CD8-positive, alpha-beta memory T cell (primary cell): ENCODE results near the gene PSMB7. TPM values are rescaled to one million over a fixed set of nuclear protein-coding genes. Genes with fewer than 3 reads are reported as not detected.
A peak's percentile ranks its signal among the peaks of the same experiment; 100 is the strongest.

Experiments used
- CTCF ChIA-PET: fragments of 350-600 bp; sonication (Branson Sonifier 250); formaldehyde crosslinking; loops from one replicate; lab custom pipeline; 2021; ENCODE audit warnings: antibody characterized with exemption; lab: Charles Lee
- POLR2A ChIA-PET: fragments of 350-600 bp; sonication (Branson Sonifier 250); formaldehyde crosslinking; loops from one replicate; lab custom pipeline; 2021; ENCODE audit warnings: antibody characterized with exemption; lab: Charles Lee
- DNase-seq, 5 donors: peaks; one replicate each; pipeline versions ENCODE4 v3.0.0 to v3.0.0-alpha.2; 2020 to 2022; ENCODE audit warnings: mixed read lengths in 1 of 5
- H3K27ac ChIP-seq: one replicate; pipeline ENCODE4 v1.7.0; 2013; ENCODE audit warnings: low read depth, mild to moderate bottlenecking, low read length, moderate library complexity
- H3K27me3 ChIP-seq: 2 replicates; pipeline ENCODE4 v1.7.0; 2013; ENCODE audit warnings: low read length, mild to moderate bottlenecking; ENCODE audit not compliant: insufficient read depth, poor library complexity, severe bottlenecking
- H3K36me3 ChIP-seq: 2 replicates; pipeline ENCODE4 v1.7.0; 2013; ENCODE audit warnings: mild to moderate bottlenecking, low read length, moderate library complexity; ENCODE audit not compliant: insufficient read depth
- H3K4me1 ChIP-seq: 2 replicates; pipeline ENCODE4 v1.7.0; 2013; ENCODE audit warnings: mild to moderate bottlenecking, low read length, moderate library complexity; ENCODE audit not compliant: insufficient read depth
- H3K4me3 ChIP-seq: 2 replicates; pipeline ENCODE4 v1.7.0; 2013; ENCODE audit warnings: mild to moderate bottlenecking, low read length
- H3K9me3 ChIP-seq: 2 replicates; pipeline ENCODE4 v1.7.0; 2013; ENCODE audit warnings: mild to moderate bottlenecking, low read length
- H3K27ac Mint-ChIP-seq, 8 donors: one replicate each; pipeline ENCODE4 v1.8.0; 2020 to 2021; ENCODE audit warnings: mixed read lengths in 8 of 8, mild to moderate bottlenecking in 6 of 8, inconsistent platforms in 3 of 8, moderate library complexity in 3 of 8
- H3K27me3 Mint-ChIP-seq, 2 donors: one replicate each; pipeline ENCODE4 v1.8.0; 2020 to 2021; ENCODE audit warnings: mixed read lengths in 2 of 2, mild to moderate bottlenecking in 1 of 2, moderate library complexity in 1 of 2
- H3K36me3 Mint-ChIP-seq, 3 donors: one replicate each; pipeline ENCODE4 v1.8.0; 2020 to 2021; ENCODE audit warnings: mixed read lengths in 3 of 3, inconsistent platforms in 1 of 3, mild to moderate bottlenecking in 1 of 3
- H3K4me1 Mint-ChIP-seq, 3 donors: one replicate each; pipeline ENCODE4 v1.8.0; 2020 to 2021; ENCODE audit warnings: mixed read lengths in 3 of 3, inconsistent platforms in 1 of 3, mild to moderate bottlenecking in 1 of 3
- H3K4me3 Mint-ChIP-seq, 7 donors: one replicate each; pipeline ENCODE4 v1.8.0; 2020 to 2021; ENCODE audit warnings: mixed read lengths in 7 of 7, mild to moderate bottlenecking in 6 of 7, moderate library complexity in 4 of 7, inconsistent platforms in 2 of 7
- H3K9me3 Mint-ChIP-seq, 5 donors: one replicate each; pipeline ENCODE4 v1.8.0; 2020 to 2022; ENCODE audit warnings: mixed read lengths in 5 of 5, mild to moderate bottlenecking in 3 of 5, moderate library complexity in 2 of 5, inconsistent platforms in 1 of 5
- polyA plus RNA-seq: library from polyadenylated mRNA; unstranded; fragments of 300-500 nt; fragmentation: Illumina TruSeq; gene quantifications from one replicate; pipeline ENCODE4 v1.2.3, GENCODE V29; 2021
- total RNA-seq, 2 experiments: library from RNA; stranded (reverse); gene quantifications; one replicate each; pipeline ENCODE4 v1.2.3, GENCODE V29; 2021

The PSMB7 gene
- total and polyA plus RNA-seq, 3 experiments from 2014 or later = 161 to 215 (median 215) TPM

GRCh38 chr9:124361128-124361527 is 54.1 kb downstream of the PSMB7 start:
- ChIA-PET CTCF (no interaction called here), POLR2A (no interaction called here)
- H3K4me3 Mint-ChIP-seq = no peak overlapping the region
- H3K36me3 Mint-ChIP-seq = peaks cover 0 to 43% (median 12%) of the 10 kb centered on the region in 3 donors
- Histone ChIP-seq H3K36me3 (no peaks in the 10 kb centered on the region), H3K27me3 (no peaks in the 10 kb centered on the region), H3K4me3 (no peak overlapping the region), H3K4me1 (peaks cover 4% of the 10 kb centered on the region), H3K9me3 (no peaks in the 10 kb centered on the region), H3K27ac (no peak overlapping the region)
- H3K9me3 Mint-ChIP-seq = no peaks in the 10 kb centered on the region
- DNase-seq = no peak
- no peaks in the 10 kb centered on the region for H3K27me3 Mint-ChIP-seq
- H3K27ac Mint-ChIP-seq = peak overlapping the region in 3 of 8 donors; percentile 4 to 43 (median 7)
- peaks cover 66 to 84% (median 84%) of the 10 kb centered on the region in 3 donors for H3K4me1 Mint-ChIP-seq

- H3K9me3 Mint-ChIP-seq = no peaks in the 10 kb centered on the region
- ChIA-PET POLR2A (no interaction called here), CTCF (no interaction called here)
- Histone ChIP-seq H3K27me3 (no peaks in the 10 kb centered on the region), H3K4me3 (no peak overlapping the region), H3K9me3 (no peaks in the 10 kb centered on the region), H3K4me1 (peaks cover 4% of the 10 kb centered on the region), H3K27ac (no peak overlapping the region), H3K36me3 (no peaks in the 10 kb centered on the region)
- DNase-seq = no peak
- no peak overlapping the region for H3K4me3 Mint-ChIP-seq
- peaks cover 64 to 81% (median 78%) of the 10 kb centered on the region in 3 donors for H3K4me1 Mint-ChIP-seq
- no peaks in the 10 kb centered on the region for H3K27me3 Mint-ChIP-seq
- H3K36me3 Mint-ChIP-seq = peaks cover 0 to 44% (median 10%) of the 10 kb centered on the region in 3 donors
- peak overlapping the region in 6 of 8 donors; percentile 36 to 83 (median 59) for H3K27ac Mint-ChIP-seq
Measured at GRCh38 chr9:124359855-124360678, 55.2 kb downstream of the PSMB7 start.

- Mint-ChIP-seq H3K4me1 (peaks cover 61 to 76% (median 72%) of the 10 kb centered on the region in 3 donors), H3K36me3 (peaks cover 0 to 43% (median 10%) of the 10 kb centered on the region in 3 donors), H3K4me3 (no peak overlapping the region), H3K27ac (peak overlapping the region in 4 of 8 donors; percentile 10 to 72 (median 28)), H3K27me3 (peaks cover 0 to under 1% of the 10 kb centered on the region in 2 donors), H3K9me3 (no peaks in the 10 kb centered on the region)
- H3K4me1 ChIP-seq = peaks cover 4% of the 10 kb centered on the region
- no peaks in the 10 kb centered on the region for H3K27me3 ChIP-seq
- no peak for DNase-seq
- ChIA-PET POLR2A (no interaction called here), CTCF (no interaction called here)
- no peak overlapping the region for H3K27ac ChIP-seq
- no peak overlapping the region for H3K4me3 ChIP-seq
- H3K9me3 ChIP-seq = no peaks in the 10 kb centered on the region
- H3K36me3 ChIP-seq = peaks cover 2% of the 10 kb centered on the region
Measured at GRCh38 chr9:124359426-124359825, 55.8 kb downstream of the PSMB7 start.

GRCh38 chr9:124358631-124359030 is 56.6 kb downstream of the PSMB7 start:
- no peak overlapping the region for H3K27ac ChIP-seq
- Mint-ChIP-seq H3K27me3 (peaks cover 0 to 2% of the 10 kb centered on the region in 2 donors), H3K4me1 (peaks cover 61 to 70% (median 65%) of the 10 kb centered on the region in 3 donors), H3K9me3 (no peaks in the 10 kb centered on the region), H3K36me3 (peaks cover 0 to 45% (median 11%) of the 10 kb centered on the region in 3 donors), H3K27ac (peak overlapping the region in 5 of 8 donors; percentile 5 to 82 (median 32)), H3K4me3 (peak overlapping the region in 1 of 7 donors; percentile 10)
- peaks cover 10% of the 10 kb centered on the region for H3K36me3 ChIP-seq
- no peaks in the 10 kb centered on the region for H3K9me3 ChIP-seq
- CTCF ChIA-PET = interaction anchor here (1.3 kb wide), 1 partner anchor 232 kb away, joined by 3 read pairs; no protein-coding TSS in a partner anchor
- no peak for DNase-seq
- no peaks in the 10 kb centered on the region for H3K27me3 ChIP-seq
- POLR2A ChIA-PET = no interaction called here
- H3K4me1 ChIP-seq = peaks cover 4% of the 10 kb centered on the region
- no peak overlapping the region for H3K4me3 ChIP-seq

- Mint-ChIP-seq H3K27ac (peak overlapping the region; percentile 52 to 92 (median 74)), H3K36me3 (peaks cover 0 to 47% (median 10%) of the 10 kb centered on the region in 3 donors), H3K9me3 (no peaks in the 10 kb centered on the region), H3K4me1 (peaks cover 55 to 62% (median 57%) of the 10 kb centered on the region in 3 donors), H3K4me3 (no peak overlapping the region), H3K27me3 (peaks cover 0 to 2% of the 10 kb centered on the region in 2 donors)
- POLR2A ChIA-PET = no interaction called here
- Histone ChIP-seq H3K9me3 (no peaks in the 10 kb centered on the region), H3K36me3 (peaks cover 18% of the 10 kb centered on the region), H3K27me3 (no peaks in the 10 kb centered on the region), H3K4me1 (peaks cover 4% of the 10 kb centered on the region), H3K4me3 (no peak overlapping the region), H3K27ac (no peak overlapping the region)
- CTCF ChIA-PET = interaction anchor here (0.8 to 1.3 kb wide), 2 partner anchors 37 to 231 kb away, joined by 3 to 4 read pairs; no protein-coding TSS in a partner anchor
- no peak for DNase-seq
Measured at GRCh38 chr9:124357721-124358361, 57.4 kb downstream of the PSMB7 start.

GRCh38 chr9:124356745-124357390 is 58.4 kb downstream of the PSMB7 start:
- H3K4me3 Mint-ChIP-seq = peak overlapping the region in 3 of 7 donors; percentile 21 to 34 (median 23)
- H3K27ac ChIP-seq = no peak overlapping the region
- no peak overlapping the region for H3K4me3 ChIP-seq
- H3K4me1 ChIP-seq = peaks cover 4% of the 10 kb centered on the region
- peaks cover 19% of the 10 kb centered on the region for H3K36me3 ChIP-seq
- no peaks in the 10 kb centered on the region for H3K9me3 Mint-ChIP-seq
- peaks cover 3 to 53% (median 10%) of the 10 kb centered on the region in 3 donors for H3K36me3 Mint-ChIP-seq
- no peaks in the 10 kb centered on the region for H3K27me3 ChIP-seq
- H3K27me3 Mint-ChIP-seq = peaks cover 0 to 2% of the 10 kb centered on the region in 2 donors
- H3K27ac Mint-ChIP-seq = peak overlapping the region in 7 of 8 donors; percentile 33 to 90 (median 69)
- POLR2A ChIA-PET = no interaction called here
- CTCF ChIA-PET = no interaction called here
- H3K4me1 Mint-ChIP-seq = peaks cover 51 to 53% (median 51%) of the 10 kb centered on the region in 3 donors
- no peaks in the 10 kb centered on the region for H3K9me3 ChIP-seq
- DNase-seq = no peak

GRCh38 chr9:124355941-124356744 is 59.1 kb downstream of the PSMB7 start:
- ChIA-PET CTCF (no interaction called here), POLR2A (no interaction called here)
- DNase-seq = no peak
- Histone ChIP-seq H3K27me3 (no peaks in the 10 kb centered on the region), H3K36me3 (peaks cover 19% of the 10 kb centered on the region), H3K9me3 (no peaks in the 10 kb centered on the region), H3K4me3 (no peak overlapping the region), H3K4me1 (peaks cover 4% of the 10 kb centered on the region), H3K27ac (no peak overlapping the region)
- Mint-ChIP-seq H3K36me3 (peaks cover 3 to 60% (median 12%) of the 10 kb centered on the region in 3 donors), H3K27ac (peak overlapping the region in 5 of 8 donors; percentile 45 to 85 (median 63)), H3K4me3 (no peak overlapping the region), H3K9me3 (no peaks in the 10 kb centered on the region), H3K4me1 (peaks cover 43 to 46% (median 44%) of the 10 kb centered on the region in 3 donors), H3K27me3 (peaks cover 0 to 2% of the 10 kb centered on the region in 2 donors)
